ENCODE measurements around the gene MB. TPM values are rescaled to one million over a fixed set of nuclear protein-coding genes. Genes with fewer than 3 reads are reported as not detected.

The MB gene
- total and polyA plus RNA-seq, 2 donors (not counting 1 experiment from before 2014, with no cell fraction given): not detected

DNA sequence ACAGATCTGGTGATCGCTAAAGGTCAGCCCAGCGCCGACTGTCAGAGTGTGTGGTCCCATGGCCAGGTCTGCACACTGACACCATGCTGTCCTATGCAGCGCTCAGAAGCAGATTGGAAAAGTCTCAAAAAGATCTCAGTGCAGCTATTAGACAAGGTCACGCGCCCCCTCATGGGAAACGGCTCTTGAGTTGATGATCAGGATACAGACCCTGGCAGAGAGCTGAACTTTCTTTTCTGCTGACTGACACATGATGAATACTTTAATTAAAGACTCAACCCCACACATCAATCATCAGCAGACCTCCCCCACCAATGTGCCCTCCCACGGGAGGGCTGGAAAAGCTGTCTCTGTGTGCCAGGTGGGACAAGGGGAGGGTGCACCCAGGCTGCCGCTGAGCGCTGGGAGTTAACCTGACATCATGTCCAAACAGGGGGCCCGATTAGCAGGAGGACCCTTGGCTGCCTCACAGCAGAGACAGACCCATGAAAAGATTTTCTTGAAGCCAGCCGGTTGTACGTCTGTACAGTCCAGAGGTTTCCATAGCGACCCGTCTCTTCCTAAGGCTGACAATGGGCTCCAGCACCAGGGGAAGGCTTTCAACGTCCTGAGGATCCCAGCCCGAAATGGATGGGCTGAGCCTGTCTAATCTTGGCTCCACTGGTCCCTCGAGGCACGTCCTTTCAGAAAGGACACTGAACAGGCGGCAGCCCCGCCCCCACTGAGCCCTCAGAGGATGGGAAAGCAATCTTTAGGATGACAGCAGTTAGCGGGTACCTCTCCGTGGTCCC, 49.6 kb downstream of the MB start:
- Mint-ChIP-seq H3K27ac (no peak overlapping the region), H3K27me3 (peaks cover 45% of the 10 kb centered on the region), H3K4me3 (no peak overlapping the region), H3K9me3 (ENCODE audit: insufficient read depth) (no peaks in the 10 kb centered on the region), H3K4me1 (no peaks in the 10 kb centered on the region)
- Histone ChIP-seq H3K4me1 (ENCODE audit: control insufficient read depth in 2 of 2, insufficient read depth in 2 of 2, low read length in 2 of 2) (no peaks in the 10 kb centered on the region), H3K36me3 (replicated peaks in 1 of 2; ENCODE audit: control extremely low read depth in 1 of 2, control insufficient read depth in 1 of 2, extremely low read depth in 1 of 2, insufficient read depth in 2 of 2, low read length in 1 of 2) (no peaks in the 10 kb centered on the region), H3K79me2 (ENCODE audit: control insufficient read depth, insufficient read depth, low read length) (no peaks in the 10 kb centered on the region), H3K9ac (ENCODE audit: low read length) (no peak overlapping the region), H3K4me3 (ENCODE audit: control extremely low read depth in 1 of 5, extremely low read depth in 1 of 5, insufficient read depth in 1 of 5, low read depth in 2 of 5, low read length in 4 of 5) (no peak overlapping the region), H3K27me3 (replicated peaks in 1 of 4; ENCODE audit: control extremely low read depth in 1 of 4, control insufficient read depth in 3 of 4, insufficient read depth in 4 of 4, low read length in 3 of 4) (peaks cover 0 to 12% (median 0%) of the 10 kb centered on the region in 4 experiments), H4K20me1 (ENCODE audit: control insufficient read depth, insufficient read depth, low read length, poor library complexity, severe bottlenecking) (no peaks in the 10 kb centered on the region), H3K4me2 (replicated peaks; ENCODE audit: low read depth, low read length, poor library complexity, severe bottlenecking) (no peak overlapping the region), H3K9me3 (ENCODE audit: control extremely low read depth in 1 of 3, control insufficient read depth in 2 of 3, insufficient read depth in 1 of 3, low read length in 2 of 3) (no peaks in the 10 kb centered on the region), H2AFZ (ENCODE audit: insufficient read depth, low read depth, low read length, poor library complexity, severe bottlenecking) (no peak overlapping the region), H3K27ac (ENCODE audit: low read length in 2 of 2) (no peak overlapping the region)
- TF ChIP-seq EZH2 (IDR thresholded peaks at IDR 0.05; ENCODE audit: borderline replicate concordance, insufficient read depth, low read depth, low read length, poor library complexity, severe bottlenecking): no peak
- TF ChIP-seq, protein P1, sequence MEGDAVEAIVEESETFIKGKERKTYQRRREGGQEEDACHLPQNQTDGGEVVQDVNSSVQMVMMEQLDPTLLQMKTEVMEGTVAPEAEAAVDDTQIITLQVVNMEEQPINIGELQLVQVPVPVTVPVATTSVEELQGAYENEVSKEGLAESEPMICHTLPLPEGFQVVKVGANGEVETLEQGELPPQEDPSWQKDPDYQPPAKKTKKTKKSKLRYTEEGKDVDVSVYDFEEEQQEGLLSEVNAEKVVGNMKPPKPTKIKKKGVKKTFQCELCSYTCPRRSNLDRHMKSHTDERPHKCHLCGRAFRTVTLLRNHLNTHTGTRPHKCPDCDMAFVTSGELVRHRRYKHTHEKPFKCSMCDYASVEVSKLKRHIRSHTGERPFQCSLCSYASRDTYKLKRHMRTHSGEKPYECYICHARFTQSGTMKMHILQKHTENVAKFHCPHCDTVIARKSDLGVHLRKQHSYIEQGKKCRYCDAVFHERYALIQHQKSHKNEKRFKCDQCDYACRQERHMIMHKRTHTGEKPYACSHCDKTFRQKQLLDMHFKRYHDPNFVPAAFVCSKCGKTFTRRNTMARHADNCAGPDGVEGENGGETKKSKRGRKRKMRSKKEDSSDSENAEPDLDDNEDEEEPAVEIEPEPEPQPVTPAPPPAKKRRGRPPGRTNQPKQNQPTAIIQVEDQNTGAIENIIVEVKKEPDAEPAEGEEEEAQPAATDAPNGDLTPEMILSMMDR (IDR thresholded peaks at IDR 0.05): no peak
- ChIA-PET CTCF (no interaction called here), POLR2A (no interaction called here)
- intact Hi-C loops (cut with micrococcal nuclease): no loop called here
- 87% methylated on average over 23 of the region's 23 CpGs for WGBS (ENCODE audit: insufficient coverage)
- ATAC-seq (ENCODE audit: low read depth): no peak
- no peak for DNase-seq
